H1 (cell line): ENCODE measurements around the gene FOXN1. TPM values are rescaled to one million over a fixed set of nuclear protein-coding genes. Genes with fewer than 3 reads are reported as not detected.
A peak's percentile ranks its signal among the peaks of the same experiment; 100 is the strongest.

Experiments used
- ASH2L ChIP-seq: fragments of 200-600, 300-600 bp; sonication (generic); IDR thresholded peaks from one replicate; pipeline ENCODE4 v1.7.1; 2017; ENCODE audit warnings: low read length
- BACH1 ChIP-seq: IDR thresholded peaks from 2 replicates; pipeline ENCODE4 v1.6.1; 2012; ENCODE audit warnings: low read length, improper control_type of control experiment
- CHD2 ChIP-seq: IDR thresholded peaks from 2 replicates; pipeline ENCODE4 v1.6.1; 2012; ENCODE audit warnings: low read length, improper control_type of control experiment
- EP300 ChIP-seq, 2 experiments: IDR thresholded peaks; 1 replicate in 1 of 2; 2 replicates in 1 of 2; pipeline ENCODE4 v1.6.1; 2011 to 2012; ENCODE audit warnings: low read depth in 2 of 2, low read length in 2 of 2, mild to moderate bottlenecking in 2 of 2, borderline replicate concordance in 1 of 2, inconsistent platforms in 1 of 2, moderate library complexity in 1 of 2
- FOSL1 ChIP-seq: IDR thresholded peaks from 2 replicates; pipeline ENCODE4 v1.6.1; 2011; ENCODE audit warnings: mild to moderate bottlenecking, low read depth, low read length, moderate library complexity; ENCODE audit not compliant: insufficient read depth
- GABPA ChIP-seq: IDR thresholded peaks from 2 replicates; pipeline ENCODE4 v1.6.1; 2011; ENCODE audit warnings: mild to moderate bottlenecking, low read length, moderate library complexity, borderline replicate concordance; ENCODE audit not compliant: insufficient read depth
- NANOG ChIP-seq: IDR thresholded peaks from 2 replicates; pipeline ENCODE4 v1.6.1; 2011; ENCODE audit warnings: low read length, low read depth, mild to moderate bottlenecking, inconsistent platforms; ENCODE audit not compliant: insufficient read depth, poor library complexity, severe bottlenecking
- NRF1 ChIP-seq: IDR thresholded peaks from 2 replicates; pipeline ENCODE4 v1.6.1; 2011; ENCODE audit warnings: mild to moderate bottlenecking, low read depth, low read length, improper control_type of control experiment
- POLR2A ChIP-seq, 2 experiments: IDR thresholded peaks; 1 replicate in 1 of 2; 2 replicates in 1 of 2; pipeline ENCODE4 v1.6.1; 2011; ENCODE audit warnings: low read depth in 2 of 2, low read length in 2 of 2, mild to moderate bottlenecking in 2 of 2; ENCODE audit errors: control extremely low read depth in 1 of 2
- RAD21 ChIP-seq, 2 experiments: IDR thresholded peaks in 1 of 2; conservative IDR thresholded peaks in 1 of 2; 2 replicates each; pipeline ENCODE4 v1.6.1; 2011; ENCODE audit warnings: low read depth in 2 of 2, low read length in 2 of 2, improper control_type of control experiment in 1 of 2, inconsistent platforms in 1 of 2, mild to moderate bottlenecking in 1 of 2, moderate library complexity in 1 of 2
- RFX5 ChIP-seq: IDR thresholded peaks from 2 replicates; pipeline ENCODE4 v1.6.1; 2011; ENCODE audit warnings: low read depth, low read length, improper control_type of control experiment, borderline replicate concordance
- RXRA ChIP-seq: IDR thresholded peaks from 2 replicates; pipeline ENCODE4 v1.6.1; 2011; ENCODE audit warnings: low read depth, mild to moderate bottlenecking, low read length, moderate library complexity; ENCODE audit not compliant: insufficient read depth
- SIN3A ChIP-seq, 2 experiments: IDR thresholded peaks in 1 of 2; conservative IDR thresholded peaks in 1 of 2; 2 replicates each; pipeline ENCODE4 v1.6.1; 2011 to 2012; ENCODE audit warnings: low read length in 2 of 2, improper control_type of control experiment in 1 of 2, low read depth in 1 of 2, mild to moderate bottlenecking in 1 of 2
- SP2 ChIP-seq: IDR thresholded peaks from 2 replicates; pipeline ENCODE4 v1.6.1; 2012; ENCODE audit warnings: mild to moderate bottlenecking, low read length, inconsistent platforms
- SP4 ChIP-seq: IDR thresholded peaks from 2 replicates; pipeline ENCODE4 v1.6.1; 2012; ENCODE audit warnings: low read length, inconsistent platforms
- SRF ChIP-seq: IDR thresholded peaks from 2 replicates; pipeline ENCODE4 v1.6.1; 2011; ENCODE audit warnings: mild to moderate bottlenecking, low read depth, low read length, moderate library complexity
- TBP ChIP-seq: IDR thresholded peaks from 2 replicates; pipeline ENCODE4 v1.6.1; 2011; ENCODE audit warnings: low read depth, low read length, improper control_type of control experiment
- YY1 ChIP-seq: IDR thresholded peaks from 2 replicates; pipeline ENCODE4 v1.6.1; 2011; ENCODE audit warnings: low read depth, mild to moderate bottlenecking, low read length
- polyA plus RNA-seq, 7 experiments: library from polyadenylated mRNA; depleted of rRNA in 3 of 7; stranded (reverse) in 5 of 7; unstranded in 2 of 7; fragments of >200 nt in 5 of 7; fragments of 200-250 nt in 2 of 7; gene quantifications; 1 replicate in 5 of 7; 2 replicates in 1 of 7; 4 replicates in 1 of 7; pipeline versions ENCODE4 v1.2.1 to v1.2.3, GENCODE V29; 2011 to 2013; ENCODE audit warnings: missing spikeins in 2 of 7, mixed read lengths in 2 of 7
- total RNA-seq: library from RNA; stranded (reverse); fragmentation: NEBNext Ultra II Directional; extraction: Animal tissue kit (Norgen Biotek cat#: 25700); gene quantifications from 2 replicates; pipeline ENCODE4 v1.2.1, GENCODE V29; 2021
- TF ChIP-seq, protein P1 (sequence below): IDR thresholded peaks from 2 replicates; pipeline ENCODE4 v1.6.1; 2012; ENCODE audit warnings: low read length, inconsistent platforms

The FOXN1 gene
- total and polyA plus RNA-seq, 2 of the 8 experiments (the other 6 are each of a cell fraction or from before 2014, with no cell fraction given): not detected

DNA sequence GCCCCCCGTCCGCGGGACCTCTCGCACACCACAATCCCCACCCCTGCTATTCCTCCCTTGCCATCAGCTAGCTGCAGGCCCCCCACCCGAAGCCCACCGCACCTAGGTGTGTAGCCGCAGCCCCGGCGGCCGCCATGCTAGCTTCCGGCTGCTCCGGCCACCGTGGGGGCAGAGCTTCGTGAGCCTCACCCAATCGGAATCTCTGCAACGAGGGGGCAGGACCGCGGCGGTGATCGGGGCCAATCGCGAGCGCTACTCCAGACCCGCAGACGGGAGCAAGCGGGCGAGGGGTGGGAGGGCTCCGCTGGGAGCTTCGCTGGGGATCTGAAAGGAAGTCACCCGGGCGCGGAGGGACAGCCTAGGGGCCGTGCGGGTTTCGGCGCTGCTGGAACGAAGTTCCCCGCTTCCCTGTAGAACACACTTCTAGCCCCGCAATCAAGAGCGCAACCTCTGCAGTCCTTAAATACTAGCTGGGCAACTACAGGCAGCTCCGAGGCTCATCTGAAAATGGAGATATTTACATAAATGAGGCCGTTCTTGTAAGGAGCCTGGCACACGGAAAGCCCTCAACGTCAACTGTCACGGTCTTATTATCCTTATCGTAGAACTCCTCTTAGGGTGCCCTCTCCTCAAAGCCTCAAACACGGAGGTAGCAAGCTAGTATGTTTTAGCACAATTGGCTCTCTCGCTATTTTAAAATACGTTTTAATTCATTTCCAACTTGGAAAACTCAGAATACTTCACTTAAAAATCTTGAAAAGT is 65.4 kb downstream of the FOXN1 start, which contains the start of gene PIGS (continued):
- TF ChIP-seq TBP: peak; percentile 42; the same call in 1 of the 2 replicates
- peak; percentile 36 for TF ChIP-seq ASH2L
- TF ChIP-seq BACH1: no peak
- TF ChIP-seq SRF: no peak
- no peak for TF ChIP-seq NRF1
- TF ChIP-seq CHD2: no peak
- no peak for TF ChIP-seq RXRA
- TF ChIP-seq FOSL1: no peak
- TF ChIP-seq SP4: no peak
- TF ChIP-seq GABPA: peak; percentile 49; the same call in 1 of the 2 replicates
- TF ChIP-seq SIN3A (conservative IDR thresholded peaks at IDR 0.05 in 1 of 2, IDR thresholded peaks at IDR 0.05 in 1 of 2; ENCODE audit: low read depth in 1 of 2, low read length in 2 of 2): peak in 1 of 2 experiments; percentile 31; a peak in 1 of 4 replicates
- no peak for TF ChIP-seq RAD21 (IDR thresholded peaks at IDR 0.05 in 1 of 2, conservative IDR thresholded peaks at IDR 0.05 in 1 of 2; ENCODE audit: low read depth in 2 of 2, low read length in 2 of 2)
- TF ChIP-seq YY1: peak; percentile 92
- TF ChIP-seq EP300 (IDR thresholded peaks at IDR 0.05; ENCODE audit: borderline replicate concordance in 1 of 2, low read depth in 2 of 2, low read length in 2 of 2): no peak
- TF ChIP-seq SP2: no peak
- TF ChIP-seq, protein P1, sequence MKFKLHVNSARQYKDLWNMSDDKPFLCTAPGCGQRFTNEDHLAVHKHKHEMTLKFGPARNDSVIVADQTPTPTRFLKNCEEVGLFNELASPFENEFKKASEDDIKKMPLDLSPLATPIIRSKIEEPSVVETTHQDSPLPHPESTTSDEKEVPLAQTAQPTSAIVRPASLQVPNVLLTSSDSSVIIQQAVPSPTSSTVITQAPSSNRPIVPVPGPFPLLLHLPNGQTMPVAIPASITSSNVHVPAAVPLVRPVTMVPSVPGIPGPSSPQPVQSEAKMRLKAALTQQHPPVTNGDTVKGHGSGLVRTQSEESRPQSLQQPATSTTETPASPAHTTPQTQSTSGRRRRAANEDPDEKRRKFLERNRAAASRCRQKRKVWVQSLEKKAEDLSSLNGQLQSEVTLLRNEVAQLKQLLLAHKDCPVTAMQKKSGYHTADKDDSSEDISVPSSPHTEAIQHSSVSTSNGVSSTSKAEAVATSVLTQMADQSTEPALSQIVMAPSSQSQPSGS: no peak
- TF ChIP-seq NANOG: no peak
- TF ChIP-seq POLR2A (IDR thresholded peaks at IDR 0.05; ENCODE audit: control extremely low read depth in 1 of 2, low read depth in 2 of 2, low read length in 2 of 2): peak in 1 of 2 experiments; percentile 73; a peak in 2 of 3 replicates
- no peak for TF ChIP-seq RFX5
